NCI-H2171 treated with DMSO at 0.1 percent for 48 hours (cell line): Measurements from ENCODE around the gene CA5A.
"Not testable (repeated sequence)": the region's sequence is repeated elsewhere in the genome, so short reads cannot be mapped to it uniquely, and the experiment has no call there.

Source experiments
- DNase-seq: peaks from one replicate; lab custom pipeline; 2025; lab: John Stamatoyannopoulos, UW

The CA5A gene

GRCh38 chr16:87868254-87869029 lies 67.9 kb downstream of the CA5A start:
- peak; percentile 60 for DNase-seq

- not testable (repeated sequence) for DNase-seq
Observed at GRCh38 chr16:87865902-87866555, 70.3 kb downstream of the CA5A start.

- no peak for DNase-seq
Observed at GRCh38 chr16:87864331-87864989, 71.9 kb downstream of the CA5A start.

- DNase-seq = peak; percentile 22
Observed at GRCh38 chr16:87863327-87863635, 73.0 kb downstream of the CA5A start.

GRCh38 chr16:87862597-87863326 lies 73.6 kb downstream of the CA5A start:
- not testable (repeated sequence) for DNase-seq

GRCh38 chr16:87861300-87862099 lies 74.8 kb downstream of the CA5A start:
- DNase-seq = not testable (repeated sequence)

- DNase-seq = peak; percentile 84
Observed at GRCh38 chr16:87860553-87861299, 75.6 kb downstream of the CA5A start.

GRCh38 chr16:87858151-87858993 lies 78.0 kb downstream of the CA5A start:
- DNase-seq = not testable (repeated sequence)

- no peak for DNase-seq
Observed at GRCh38 chr16:87856791-87857228, 79.5 kb downstream of the CA5A start.

- DNase-seq = no peak
Observed at GRCh38 chr16:87855852-87856715, 80.2 kb downstream of the CA5A start.

- DNase-seq = no peak
Observed at GRCh38 chr16:87854907-87855683, 81.2 kb downstream of the CA5A start.

- DNase-seq = no peak
Observed at GRCh38 chr16:87854053-87854906, 82.0 kb downstream of the CA5A start.

- DNase-seq = peak; percentile 91
Observed at GRCh38 chr16:87853411-87854052, 82.8 kb downstream of the CA5A start.

GRCh38 chr16:87851601-87852000 lies 84.7 kb downstream of the CA5A start:
- no peak for DNase-seq

GRCh38 chr16:87851141-87851587 lies 85.2 kb downstream of the CA5A start:
- DNase-seq = no peak
